WTC11 (cell line): ENCODE results near the gene KRTAP10-3. TPM values are rescaled to one million over a fixed set of nuclear protein-coding genes. Genes with fewer than 3 reads are reported as not detected.

Experiments used
- ATAC-seq: fragments of 200-7000 bp; cut with Tn5 transposase; 2 replicates; pipeline ENCODE4 v1.10.0; 2021; ENCODE audit warnings: mild to moderate bottlenecking, moderate library complexity
- CTCF ChIA-PET: fragments of 300-600 bp; sonication (Branson Sonifier 250); formaldehyde crosslinking; loops from one replicate; lab custom pipeline; 2021; ENCODE audit warnings: antibody characterized with exemption; lab: Charles Lee
- POLR2A ChIA-PET: fragments of 350-600 bp; sonication (Branson Sonifier 250); formaldehyde crosslinking; loops from one replicate; lab custom pipeline; 2021; ENCODE audit warnings: antibody characterized with exemption; lab: Charles Lee
- DNase-seq: peaks from one replicate; pipeline ENCODE4 v3.0.0; 2021; ENCODE audit warnings: low spot score
- H3K27ac Mint-ChIP-seq: 2 replicates; pipeline ENCODE4 v1.8.0; 2021; ENCODE audit warnings: mixed read lengths
- H3K27me3 Mint-ChIP-seq: 2 replicates; pipeline ENCODE4 v1.8.0; 2021; ENCODE audit warnings: low read depth, mild to moderate bottlenecking, moderate library complexity, mixed read lengths
- H3K36me3 Mint-ChIP-seq: 2 replicates; pipeline ENCODE4 v1.8.0; 2021; ENCODE audit warnings: mixed read lengths
- H3K4me1 Mint-ChIP-seq: 2 replicates; pipeline ENCODE4 v1.8.0; 2022; ENCODE audit warnings: mixed read lengths
- H3K4me3 Mint-ChIP-seq: 2 replicates; pipeline ENCODE4 v1.8.0; 2021; ENCODE audit warnings: mild to moderate bottlenecking, moderate library complexity, mixed read lengths
- H3K9me3 Mint-ChIP-seq: 2 replicates; pipeline ENCODE4 v1.8.0; 2021; ENCODE audit warnings: mixed read lengths
- ATF2 ChIP-seq: sonication (generic); formaldehyde crosslinking; IDR thresholded peaks from 2 replicates; pipeline ENCODE4 v1.8.1; 2022; ENCODE audit warnings: low read depth, missing genetic modification reagents, borderline replicate concordance
- FOXK1 ChIP-seq: sonication (generic); formaldehyde crosslinking; IDR thresholded peaks from 2 replicates; pipeline ENCODE4 v1.8.0; 2022; ENCODE audit warnings: mild to moderate bottlenecking, moderate library complexity, missing genetic modification reagents
- FOXP1 ChIP-seq: sonication (generic); formaldehyde crosslinking; IDR thresholded peaks from 2 replicates; pipeline ENCODE4 v1.8.0; 2022; ENCODE audit warnings: missing genetic modification reagents, mild to moderate bottlenecking, moderate library complexity, borderline replicate concordance
- JUN ChIP-seq: sonication (generic); formaldehyde crosslinking; IDR thresholded peaks from 2 replicates; pipeline ENCODE4 v1.8.0; 2023; ENCODE audit warnings: mild to moderate bottlenecking, missing genetic modification reagents
- NFE2L1 ChIP-seq: sonication (generic); formaldehyde crosslinking; IDR thresholded peaks from 2 replicates; pipeline ENCODE4 v1.8.1; 2023; ENCODE audit warnings: missing genetic modification reagents
- NFYB ChIP-seq: sonication (generic); formaldehyde crosslinking; conservative IDR thresholded peaks from 2 replicates; pipeline ENCODE4 v1.8.0; 2022; ENCODE audit warnings: low read depth, missing genetic modification reagents
- OVOL2 ChIP-seq: fragments of 250-450 bp; sonication (Bioruptor Pico); IDR thresholded peaks from 2 replicates; pipeline ENCODE4 v1.9.0; 2021; ENCODE audit warnings: mild to moderate bottlenecking, borderline replicate concordance
- SP1 ChIP-seq: sonication (generic); formaldehyde crosslinking; conservative IDR thresholded peaks from 2 replicates; pipeline ENCODE4 v1.8.1; 2022; ENCODE audit warnings: missing genetic modification reagents
- TCF7 ChIP-seq: sonication (generic); formaldehyde crosslinking; IDR thresholded peaks from 2 replicates; pipeline ENCODE4 v1.8.0; 2022; ENCODE audit warnings: mild to moderate bottlenecking, low read depth, missing genetic modification reagents, moderate library complexity
- TEAD4 ChIP-seq: sonication (generic); formaldehyde crosslinking; IDR thresholded peaks from 2 replicates; pipeline ENCODE4 v1.8.0; 2022; ENCODE audit warnings: mild to moderate bottlenecking, missing genetic modification reagents
- ZNF219 ChIP-seq: sonication (generic); formaldehyde crosslinking; IDR thresholded peaks from 2 replicates; pipeline ENCODE4 v1.8.0; 2023; ENCODE audit warnings: missing genetic modification reagents, mild to moderate bottlenecking, borderline replicate concordance
- ZNF396 ChIP-seq: fragments of 250-450 bp; sonication (Bioruptor Pico); IDR thresholded peaks from 2 replicates; pipeline ENCODE4 v1.8.0; 2021; ENCODE audit warnings: mild to moderate bottlenecking, moderate library complexity, borderline replicate concordance
- total RNA-seq: library from RNA; stranded (reverse); gene quantifications from 3 replicates; pipeline ENCODE4 v1.2.3, GENCODE V29; 2021
- TF ChIP-seq, protein P1 (sequence below): sonication (generic); formaldehyde crosslinking; IDR thresholded peaks from 2 replicates; pipeline ENCODE4 v1.8.1; 2022; ENCODE audit warnings: missing genetic modification reagents, borderline replicate concordance
- TF ChIP-seq, protein P2 (sequence below): fragments of 250-450 bp; sonication (Bioruptor Pico); conservative IDR thresholded peaks from 2 replicates; pipeline ENCODE4 v1.9.0; 2021; ENCODE audit warnings: mild to moderate bottlenecking
- TF ChIP-seq, protein P3 (sequence below): sonication (generic); formaldehyde crosslinking; IDR thresholded peaks from 2 replicates; pipeline ENCODE4 v1.8.0; 2022; ENCODE audit warnings: mild to moderate bottlenecking, missing genetic modification reagents
- TF ChIP-seq, protein P4 (sequence below): sonication (generic); formaldehyde crosslinking; IDR thresholded peaks from 2 replicates; pipeline ENCODE4 v1.8.0; 2022; ENCODE audit warnings: mild to moderate bottlenecking, missing genetic modification reagents

The KRTAP10-3 gene
- total RNA-seq, 1 experiment from 2014 or later, result not detected

DNA sequence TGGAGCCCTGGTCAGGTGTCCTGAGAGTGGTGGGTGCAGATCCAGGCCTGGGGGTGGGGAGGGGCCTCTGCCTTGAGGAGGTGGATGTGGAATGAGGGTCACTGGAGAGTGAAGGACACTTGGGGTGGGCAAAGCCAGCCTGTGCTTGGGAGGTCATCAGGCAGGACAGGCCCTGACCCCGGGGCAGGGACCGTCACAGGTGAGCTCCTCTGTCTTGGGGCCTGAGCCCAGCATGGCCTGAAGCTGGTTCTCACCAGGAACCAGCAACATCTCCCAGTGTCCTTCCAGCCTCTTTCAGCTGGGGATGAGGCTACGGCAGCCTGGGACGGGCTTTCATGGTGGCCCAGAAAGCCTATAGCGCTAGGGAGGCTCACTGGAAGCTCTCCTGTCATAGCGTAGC, 6.5 kb downstream of the KRTAP10-3 start:
- peaks cover 2% of the 10 kb centered on the region for H3K36me3 Mint-ChIP-seq
- DNase-seq (no peak), ATAC-seq (no peak)
- ChIA-PET POLR2A (no interaction called here), CTCF (interaction anchor here (1.0 to 1.2 kb wide), 3 partner anchors 41 to 241 kb away, joined by 3 to 4 read pairs (median 3); no protein-coding TSS in a partner anchor)
- H3K4me1 Mint-ChIP-seq, result peaks cover 54% of the 10 kb centered on the region
- TF ChIP-seq NFE2L1 (CRISPR knock-in tag) (no peak), TCF7 (no peak), NFYB (no peak), FOXP1 (no peak), OVOL2 (CRISPR knock-in tag) (no peak)
- TF ChIP-seq, protein P1, sequence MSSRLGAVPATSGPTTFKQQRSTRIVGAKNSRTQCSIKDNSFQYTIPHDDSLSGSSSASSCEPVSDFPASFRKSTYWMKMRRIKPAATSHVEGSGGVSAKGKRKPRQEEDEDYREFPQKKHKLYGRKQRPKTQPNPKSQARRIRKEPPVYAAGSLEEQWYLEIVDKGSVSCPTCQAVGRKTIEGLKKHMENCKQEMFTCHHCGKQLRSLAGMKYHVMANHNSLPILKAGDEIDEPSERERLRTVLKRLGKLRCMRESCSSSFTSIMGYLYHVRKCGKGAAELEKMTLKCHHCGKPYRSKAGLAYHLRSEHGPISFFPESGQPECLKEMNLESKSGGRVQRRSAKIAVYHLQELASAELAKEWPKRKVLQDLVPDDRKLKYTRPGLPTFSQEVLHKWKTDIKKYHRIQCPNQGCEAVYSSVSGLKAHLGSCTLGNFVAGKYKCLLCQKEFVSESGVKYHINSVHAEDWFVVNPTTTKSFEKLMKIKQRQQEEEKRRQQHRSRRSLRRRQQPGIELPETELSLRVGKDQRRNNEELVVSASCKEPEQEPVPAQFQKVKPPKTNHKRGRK, result no peak
- TF ChIP-seq, protein P2, sequence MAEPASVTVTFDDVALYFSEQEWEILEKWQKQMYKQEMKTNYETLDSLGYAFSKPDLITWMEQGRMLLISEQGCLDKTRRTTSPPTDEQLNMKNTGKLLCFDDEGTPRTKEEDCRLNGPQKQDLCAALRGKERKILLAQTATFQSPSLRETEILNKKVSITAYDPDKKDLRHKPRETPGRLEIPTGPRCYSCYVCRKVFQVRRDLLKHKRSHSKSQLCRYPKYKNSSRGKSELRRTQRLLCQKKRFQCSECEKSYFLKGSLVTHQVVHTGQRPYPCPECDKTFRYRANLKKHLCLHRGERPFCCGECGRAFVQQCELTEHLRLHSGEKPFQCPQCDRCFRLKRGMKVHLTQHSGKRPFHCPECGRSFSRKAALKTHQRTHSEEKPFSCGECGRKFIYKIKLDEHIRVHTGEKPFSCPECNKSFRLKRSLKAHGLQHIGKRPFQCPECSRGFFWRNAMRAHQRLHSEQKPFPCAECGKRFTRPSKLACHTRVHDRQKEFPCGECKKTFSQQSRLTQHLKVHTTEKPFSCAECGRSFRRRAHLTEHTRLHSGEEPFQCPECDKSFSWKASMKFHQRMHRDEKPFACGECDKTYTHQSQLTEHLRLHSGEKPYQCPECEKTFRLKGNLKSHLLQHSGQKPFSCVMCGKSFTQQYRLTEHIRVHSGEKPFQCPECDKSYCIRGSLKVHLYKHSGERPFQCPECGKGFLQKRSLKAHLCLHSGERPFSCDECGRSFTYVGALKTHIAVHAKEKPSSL (CRISPR knock-in tag), result no peak
- H3K27me3 Mint-ChIP-seq, result no peaks in the 10 kb centered on the region
- H3K4me3 Mint-ChIP-seq, result no peak overlapping the region
- peaks cover 7% of the 10 kb centered on the region for H3K9me3 Mint-ChIP-seq
- no peak overlapping the region for H3K27ac Mint-ChIP-seq

- POLR2A ChIA-PET, result no interaction called here
- Mint-ChIP-seq H3K9me3 (peaks cover 14% of the 10 kb centered on the region), H3K27ac (0 out of 2 replicates have a peak within 1 kb of the TSS, but pooled peaks have one; percentile 25), H3K4me1 (peaks cover 51% of the 10 kb centered on the region), H3K27me3 (peaks cover 5% of the 10 kb centered on the region; the same call in 1 of the 2 replicates), H3K36me3 (peaks cover 8% of the 10 kb centered on the region), H3K4me3 (no peak within 1 kb of the TSS)
- no peak for ATAC-seq
- DNase-seq, result peak; percentile 7
- CTCF ChIA-PET, result interaction anchor here (1.2 kb wide), 1 partner anchor 135 kb away, joined by 3 read pairs; no protein-coding TSS in a partner anchor
- TF ChIP-seq ZNF219 (CRISPR knock-in tag), result no peak
- TF ChIP-seq, protein P3, sequence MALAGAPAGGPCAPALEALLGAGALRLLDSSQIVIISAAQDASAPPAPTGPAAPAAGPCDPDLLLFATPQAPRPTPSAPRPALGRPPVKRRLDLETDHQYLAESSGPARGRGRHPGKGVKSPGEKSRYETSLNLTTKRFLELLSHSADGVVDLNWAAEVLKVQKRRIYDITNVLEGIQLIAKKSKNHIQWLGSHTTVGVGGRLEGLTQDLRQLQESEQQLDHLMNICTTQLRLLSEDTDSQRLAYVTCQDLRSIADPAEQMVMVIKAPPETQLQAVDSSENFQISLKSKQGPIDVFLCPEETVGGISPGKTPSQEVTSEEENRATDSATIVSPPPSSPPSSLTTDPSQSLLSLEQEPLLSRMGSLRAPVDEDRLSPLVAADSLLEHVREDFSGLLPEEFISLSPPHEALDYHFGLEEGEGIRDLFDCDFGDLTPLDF (CRISPR knock-in tag), result no peak
- no peak for TF ChIP-seq FOXK1 (CRISPR knock-in tag)
- TF ChIP-seq JUN, result no peak
- no peak for TF ChIP-seq TEAD4
- TF ChIP-seq, protein P4, sequence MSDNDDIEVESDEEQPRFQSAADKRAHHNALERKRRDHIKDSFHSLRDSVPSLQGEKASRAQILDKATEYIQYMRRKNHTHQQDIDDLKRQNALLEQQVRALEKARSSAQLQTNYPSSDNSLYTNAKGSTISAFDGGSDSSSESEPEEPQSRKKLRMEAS (CRISPR knock-in tag), result no peak
- no peak for TF ChIP-seq ATF2 (CRISPR knock-in tag)
- no peak for TF ChIP-seq SP1 (CRISPR knock-in tag)
- TF ChIP-seq ZNF396, result no peak
These were observed 7.1 kb downstream of the KRTAP10-3 start, which contains the start of gene KRTAP10-2 for GRCh38 chr21:44551340-44551961. Gene KRTAP10-2, minus strand, starts transcription at chr21:44551505. Its CDS starts 47 bp downstream, at chr21:44551458.
